Hepatocyte (in vitro differentiated cells): Measurements from ENCODE around the gene CCDC188. TPM values are rescaled to one million over a fixed set of nuclear protein-coding genes. Genes with fewer than 3 reads are reported as not detected.
A peak's percentile ranks its signal among the peaks of the same experiment; 100 is the strongest.

Source experiments
- DNase-seq: peaks from one replicate; pipeline ENCODE4 v3.0.0-alpha.2; 2016; ENCODE audit warnings: low spot score
- H2AFZ ChIP-seq: fragments of 200-600 bp; sonication (generic); 2 replicates; pipeline ENCODE4 v1.6.0; 2016; ENCODE audit warnings: antibody characterized with exemption, mild to moderate bottlenecking
- H3K27ac ChIP-seq: fragments of 200-600 bp; sonication (generic); 2 replicates; pipeline ENCODE4 v1.5.1; 2016; ENCODE audit warnings: mild to moderate bottlenecking
- H3K27me3 ChIP-seq: fragments of 200-600 bp; sonication (generic); 2 replicates; pipeline ENCODE4 v1.6.1; 2016
- H3K36me3 ChIP-seq: fragments of 200-600 bp; sonication (generic); replicated peaks from 2 replicates; pipeline ENCODE4 v1.5.1; 2016; ENCODE audit warnings: low read depth; ENCODE audit not compliant: insufficient read depth
- H3K4me1 ChIP-seq: fragments of 200-600 bp; sonication (generic); 2 replicates; pipeline ENCODE4 v1.5.1; 2016; ENCODE audit warnings: mild to moderate bottlenecking, moderate library complexity; ENCODE audit not compliant: insufficient read depth
- H3K4me2 ChIP-seq: fragments of 200-600 bp; sonication (generic); 2 replicates; pipeline ENCODE4 v1.6.0; 2016
- H3K4me3 ChIP-seq: fragments of 200-600 bp; sonication (generic); 2 replicates; pipeline ENCODE4 v1.5.1; 2016; ENCODE audit warnings: mild to moderate bottlenecking
- H3K79me2 ChIP-seq: fragments of 200-600 bp; sonication (generic); 2 replicates; pipeline ENCODE4 v1.6.0; 2017; ENCODE audit warnings: mild to moderate bottlenecking
- H3K9me2 ChIP-seq: fragments of 200-600 bp; sonication (generic); replicated peaks from 2 replicates; pipeline ENCODE4 v1.6.0; 2017; ENCODE audit warnings: mild to moderate bottlenecking; ENCODE audit not compliant: insufficient read depth
- H3K9me3 ChIP-seq: fragments of 200-600 bp; sonication (generic); 2 replicates; pipeline ENCODE4 v1.5.1; 2016; ENCODE audit warnings: low read depth, mild to moderate bottlenecking
- H4K20me1 ChIP-seq: fragments of 200-600 bp; sonication (generic); 2 replicates; pipeline ENCODE4 v1.6.0; 2016; ENCODE audit warnings: mild to moderate bottlenecking; ENCODE audit not compliant: insufficient read depth, poor library complexity, severe bottlenecking
- CTCF ChIP-seq: fragments of 200-600 bp; sonication (generic); IDR thresholded peaks from 2 replicates; pipeline ENCODE4 v1.5.1; 2016; ENCODE audit warnings: antibody characterized with exemption, mild to moderate bottlenecking; ENCODE audit not compliant: poor library complexity
- EZH2 ChIP-seq: fragments of 200-600 bp; sonication (generic); IDR thresholded peaks from 2 replicates; pipeline ENCODE4 v1.6.1; 2016; ENCODE audit warnings: antibody characterized with exemption, mild to moderate bottlenecking, borderline replicate concordance
- EZH2phosphoT487 ChIP-seq: fragments of 200-600 bp; sonication (generic); IDR thresholded peaks from one replicate; pipeline ENCODE4 v1.6.1; 2018; ENCODE audit warnings: antibody characterized with exemption, mild to moderate bottlenecking, low read depth, moderate library complexity; ENCODE audit not compliant: unreplicated experiment, severe bottlenecking
- WGBS: methylation state at CpG from one replicate; pipeline ENCODE4 v1.1.6; 2016; ENCODE audit warnings: low lambda C conversion rate; ENCODE audit errors: missing lambda C conversion rate; 5-methylcytosine and 5-hydroxymethylcytosine counted together
- polyA plus RNA-seq: library from polyadenylated mRNA; unstranded; fragments of >200 nt; fragmentation: Nextera tagmentation; extraction: Ambion mirVana; gene quantifications from 2 replicates; pipeline ENCODE4 v1.2.1, GENCODE V29; 2016
- total RNA-seq: library from RNA; depleted of rRNA; stranded (reverse); fragments of >200 nt; gene quantifications from 2 replicates; pipeline ENCODE4 v1.2.3, GENCODE V29; 2014

Gene CCDC188
- total and polyA plus RNA-seq, 2 experiments from 2014 or later, result not detected

GRCh38 chr22:20152464-20152890 is 1.6 kb upstream of the CCDC188 start:
- no peaks in the 10 kb centered on the region for H3K27me3 ChIP-seq
- no peaks in the 10 kb centered on the region for H4K20me1 ChIP-seq
- H3K36me3 ChIP-seq, result no peaks in the 10 kb centered on the region
- H2AFZ ChIP-seq, result no peak overlapping the region
- WGBS, result 92% methylated on average over 14 of the region's 14 CpGs
- no peaks in the 10 kb centered on the region for H3K79me2 ChIP-seq
- no peak overlapping the region for H3K4me3 ChIP-seq
- no peak for DNase-seq
- H3K4me2 ChIP-seq, result no peak overlapping the region
- no peaks in the 10 kb centered on the region for H3K9me2 ChIP-seq
- H3K27ac ChIP-seq, result peak overlapping the region; percentile 73
- no peak for TF ChIP-seq EZH2phosphoT487
- no peak for TF ChIP-seq CTCF
- no peak for TF ChIP-seq EZH2
- no peaks in the 10 kb centered on the region for H3K9me3 ChIP-seq
- H3K4me1 ChIP-seq, result no peaks in the 10 kb centered on the region

GRCh38 chr22:20151276-20151588 is 377 bp upstream of the CCDC188 start:
- no peaks in the 10 kb centered on the region for H3K79me2 ChIP-seq
- H3K27ac ChIP-seq, result no peak overlapping the region
- TF ChIP-seq EZH2phosphoT487 (no peak), EZH2 (no peak), CTCF (no peak)
- no peak overlapping the region for H3K4me3 ChIP-seq
- no peaks in the 10 kb centered on the region for H3K9me3 ChIP-seq
- H3K9me2 ChIP-seq, result no peaks in the 10 kb centered on the region
- no peaks in the 10 kb centered on the region for H3K27me3 ChIP-seq
- WGBS, result 87% methylated on average over 4 of the region's 4 CpGs
- H3K4me2 ChIP-seq, result no peak overlapping the region
- H2AFZ ChIP-seq, result no peak overlapping the region
- H4K20me1 ChIP-seq, result no peaks in the 10 kb centered on the region
- no peaks in the 10 kb centered on the region for H3K4me1 ChIP-seq
- DNase-seq, result no peak
- no peaks in the 10 kb centered on the region for H3K36me3 ChIP-seq

- no peak for DNase-seq
- 91% methylated on average over 21 of the region's 32 CpGs for WGBS
These were observed 1.3 kb downstream of the CCDC188 start for GRCh38 chr22:20149257-20150250.

More at GRCh38 chr22:20149257-20150250, 1.3 kb downstream of the CCDC188 start:
- Histone ChIP-seq H3K4me3 (no peak overlapping the region), H3K9me3 (no peaks in the 10 kb centered on the region), H2AFZ (no peak overlapping the region), H3K9me2 (no peaks in the 10 kb centered on the region), H3K27me3 (no peaks in the 10 kb centered on the region), H4K20me1 (no peaks in the 10 kb centered on the region), H3K27ac (no peak overlapping the region), H3K4me2 (no peak overlapping the region), H3K79me2 (no peaks in the 10 kb centered on the region), H3K4me1 (no peaks in the 10 kb centered on the region), H3K36me3 (no peaks in the 10 kb centered on the region)
- TF ChIP-seq EZH2phosphoT487, result no peak
- no peak for TF ChIP-seq EZH2
- TF ChIP-seq CTCF, result no peak
